Eye (tissue), 1 donor: ENCODE results near the gene LITAF.
A peak's percentile ranks its signal among the peaks of the same experiment; 100 is the strongest.
"Not testable (repeated sequence)": the region's sequence is repeated elsewhere in the genome, so short reads cannot be mapped to it uniquely, and the experiment has no call there.

ENCODE experiments used
- DNase-seq: peaks from one replicate; pipeline ENCODE4 v3.0.0-alpha.2; 2015

Gene LITAF

DNA sequence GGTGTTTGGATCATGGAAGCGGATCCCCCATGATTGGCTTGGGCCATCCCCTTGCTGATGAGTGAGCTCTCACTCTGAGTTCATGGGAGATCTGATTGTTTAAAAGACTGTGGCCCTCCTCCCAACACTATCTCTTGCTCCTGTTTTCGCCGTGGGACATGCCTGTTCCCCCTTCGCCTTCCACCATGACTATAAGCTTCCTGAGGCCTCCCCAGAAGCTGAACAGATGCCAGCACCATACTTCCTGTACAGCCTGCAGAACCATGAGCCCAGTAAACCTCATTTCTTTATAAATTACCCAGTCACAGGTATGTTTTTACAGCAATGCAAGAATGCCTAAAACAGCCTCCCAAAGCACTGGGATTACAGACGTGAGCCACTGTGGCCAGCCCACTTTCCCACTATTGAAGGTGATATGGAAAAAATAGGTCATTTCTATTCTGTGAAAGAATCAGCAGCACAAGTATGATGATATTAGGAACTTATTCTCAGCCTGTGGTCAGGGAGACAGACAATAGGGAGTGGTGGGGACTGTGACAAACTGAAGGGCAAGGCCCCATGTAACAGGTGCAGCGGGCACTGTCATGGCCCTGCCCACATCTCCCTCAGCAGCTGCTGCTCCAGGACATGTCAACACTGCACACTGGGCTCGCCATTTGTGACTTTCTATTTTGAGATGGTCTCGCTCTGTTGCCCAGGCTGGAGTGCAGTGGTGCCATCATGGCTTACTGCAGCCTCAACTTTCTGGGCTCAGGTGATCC lies 33.7 kb upstream of the LITAF start:
- no peak for DNase-seq

DNA sequence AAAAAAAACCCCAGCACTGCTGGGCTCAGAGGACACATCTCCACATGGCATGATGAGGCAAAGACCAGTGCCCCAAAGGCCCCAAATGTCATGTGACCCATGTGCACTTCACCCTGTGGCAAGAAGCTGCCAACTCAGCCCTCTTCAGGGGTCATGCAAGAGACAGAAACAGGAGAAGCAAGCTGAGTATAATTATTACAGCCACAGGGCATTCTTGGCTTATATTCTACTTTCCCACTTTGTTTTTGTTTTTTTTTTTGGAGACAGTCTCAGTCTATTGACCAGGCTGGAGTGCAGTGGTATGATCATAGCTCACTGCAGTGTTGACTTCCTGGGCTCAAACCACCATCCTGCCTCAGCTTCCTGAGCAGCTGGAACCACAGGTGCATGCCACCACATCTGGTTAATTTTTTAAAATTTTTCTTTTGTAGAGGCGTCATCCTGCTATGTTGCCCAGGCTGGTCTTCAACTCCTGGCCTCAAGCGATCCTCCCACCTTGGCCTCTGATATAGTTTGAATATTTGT lies 32.7 kb upstream of the LITAF start:
- DNase-seq: no peak

- DNase-seq: no peak
Observed at GRCh38 chr16:11618107-11618717, 31.5 kb upstream of the LITAF start.

- DNase-seq: no peak
Observed at GRCh38 chr16:11615748-11616447, 29.2 kb upstream of the LITAF start.

DNA sequence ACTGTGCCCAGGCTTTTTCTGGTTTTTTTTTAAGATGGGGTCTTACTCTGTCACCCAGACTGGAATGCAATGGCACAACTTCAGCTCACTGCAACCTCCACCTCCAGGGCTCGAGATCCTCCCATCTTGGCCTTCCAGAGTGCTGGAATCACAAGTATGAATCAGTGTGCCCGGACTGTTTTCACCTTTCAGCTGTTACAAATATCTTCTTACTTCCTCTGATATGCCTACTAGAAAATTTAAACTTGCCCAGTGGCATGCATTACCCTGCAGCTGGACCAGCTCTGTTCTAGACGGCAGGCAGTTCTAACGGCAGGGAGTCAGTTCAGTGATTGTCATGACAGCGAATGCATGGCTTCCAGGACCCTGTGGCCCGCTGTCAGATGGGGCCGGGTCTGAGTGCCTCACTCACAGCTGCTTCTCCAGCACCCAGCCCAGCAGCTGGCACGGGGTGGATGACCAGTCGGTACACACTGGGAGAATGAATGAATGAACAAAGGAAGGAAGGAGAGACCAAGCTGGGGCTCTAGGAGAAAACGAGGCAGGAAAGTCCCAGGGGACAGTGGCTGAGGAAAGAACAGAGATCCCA lies 28.0 kb upstream of the LITAF start:
- no peak for DNase-seq

DNA sequence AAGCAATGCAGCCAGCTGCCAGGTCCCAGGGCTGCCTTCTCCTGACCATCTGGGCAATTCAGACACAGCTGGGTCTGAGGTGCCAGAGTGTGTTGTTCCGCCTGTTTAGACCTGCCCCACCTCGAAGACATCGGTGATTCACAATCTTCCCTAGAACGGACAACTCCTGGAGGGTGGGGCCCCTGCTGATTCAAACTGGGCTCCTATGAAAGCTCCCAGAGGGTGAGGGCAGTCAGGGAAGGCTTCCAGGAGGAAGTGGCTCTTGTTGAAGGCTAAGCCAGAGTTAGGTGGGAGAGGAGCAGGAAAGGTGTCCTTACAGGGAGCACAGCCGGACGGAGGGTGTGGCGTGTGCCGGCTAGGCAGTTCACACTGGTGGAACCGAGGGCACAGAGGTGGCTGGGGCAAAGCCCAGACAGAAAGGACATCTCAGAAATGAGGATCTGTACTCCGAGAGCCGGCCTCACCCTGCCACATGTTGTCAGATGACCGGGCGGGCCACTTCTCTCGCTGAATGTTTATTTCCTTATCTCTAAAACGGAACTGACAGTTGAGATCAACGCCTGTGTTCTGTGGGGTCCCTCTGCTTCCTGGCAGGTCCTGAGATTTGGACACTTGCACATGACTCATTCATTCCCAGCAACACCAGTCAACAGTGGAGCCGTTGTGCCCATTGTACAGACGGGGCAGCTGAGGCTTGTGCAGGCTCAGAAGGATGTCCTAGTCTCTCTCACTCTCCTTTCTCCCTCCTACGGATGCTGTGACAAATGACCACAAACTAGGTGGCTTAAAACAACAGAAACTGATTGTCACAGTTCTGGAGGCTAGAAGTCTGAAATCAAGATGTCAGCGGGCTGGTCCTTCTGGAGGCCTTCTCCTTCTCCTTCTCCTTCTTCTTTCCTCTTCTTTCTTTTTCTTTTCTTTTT lies 26.9 kb upstream of the LITAF start:
- DNase-seq: no peak

- DNase-seq: no peak
Observed at GRCh38 chr16:11612665-11613025, 25.9 kb upstream of the LITAF start.

GRCh38 chr16:11611871-11612664 lies 25.3 kb upstream of the LITAF start:
- no peak for DNase-seq

GRCh38 chr16:11610580-11610979 lies 23.9 kb upstream of the LITAF start:
- DNase-seq: no peak

DNA sequence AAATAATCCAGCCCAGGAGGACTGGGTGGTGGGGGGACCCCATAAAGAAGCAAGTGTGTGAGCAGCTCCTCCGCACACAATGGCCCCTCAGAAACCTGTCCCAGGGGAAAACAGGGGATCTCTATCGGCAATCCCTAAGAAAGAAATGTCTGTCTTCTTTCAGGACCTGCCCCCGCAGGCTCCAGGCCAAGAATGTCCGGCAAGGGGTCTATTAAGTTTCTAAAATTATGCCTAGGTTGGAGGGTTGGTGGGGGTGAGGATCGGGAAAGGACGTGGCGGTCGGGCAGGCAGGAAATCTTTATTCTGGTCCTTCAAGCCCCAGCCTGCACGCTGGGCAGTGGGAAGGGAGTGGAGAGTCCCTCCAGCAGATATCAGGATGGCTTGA lies 23.4 kb upstream of the LITAF start:
- no peak for DNase-seq

DNA sequence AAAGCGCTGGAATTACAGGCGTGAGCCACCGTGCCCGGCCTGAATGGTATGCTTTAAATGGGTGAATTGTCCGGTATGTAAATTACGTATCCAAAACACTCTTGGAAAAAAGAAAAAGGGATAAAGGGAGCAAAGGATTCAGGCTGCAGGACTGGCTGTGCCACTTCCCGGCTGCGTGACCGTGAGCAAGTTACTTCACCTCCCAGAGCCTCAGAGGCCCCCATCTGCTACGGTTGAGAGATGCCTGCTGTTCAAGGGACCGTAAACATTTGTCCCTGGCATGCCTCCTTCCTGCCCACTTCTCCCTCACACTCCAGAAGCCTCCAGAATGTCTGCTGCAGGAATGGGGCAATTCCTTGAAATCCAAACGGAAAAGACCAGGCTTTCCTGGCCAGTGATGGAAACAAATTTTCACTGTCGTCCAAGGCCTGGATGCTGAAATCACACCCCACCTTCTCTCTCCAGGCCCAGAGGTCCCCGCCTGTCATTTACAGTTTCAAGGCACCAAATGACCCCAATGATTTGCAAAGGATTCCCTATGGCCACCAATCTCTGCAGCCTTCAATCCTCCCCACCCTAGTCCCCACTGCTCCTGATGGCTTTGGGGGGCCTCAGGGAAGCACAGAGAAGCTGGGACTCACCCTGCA lies 22.9 kb upstream of the LITAF start:
- peak; percentile 86 for DNase-seq

- DNase-seq: no peak
Observed at GRCh38 chr16:11605891-11606290, 19.2 kb upstream of the LITAF start.

GRCh38 chr16:11605564-11605886 lies 18.8 kb upstream of the LITAF start:
- no peak for DNase-seq

- no peak for DNase-seq
Observed at GRCh38 chr16:11604783-11605563, 18.3 kb upstream of the LITAF start.

DNA sequence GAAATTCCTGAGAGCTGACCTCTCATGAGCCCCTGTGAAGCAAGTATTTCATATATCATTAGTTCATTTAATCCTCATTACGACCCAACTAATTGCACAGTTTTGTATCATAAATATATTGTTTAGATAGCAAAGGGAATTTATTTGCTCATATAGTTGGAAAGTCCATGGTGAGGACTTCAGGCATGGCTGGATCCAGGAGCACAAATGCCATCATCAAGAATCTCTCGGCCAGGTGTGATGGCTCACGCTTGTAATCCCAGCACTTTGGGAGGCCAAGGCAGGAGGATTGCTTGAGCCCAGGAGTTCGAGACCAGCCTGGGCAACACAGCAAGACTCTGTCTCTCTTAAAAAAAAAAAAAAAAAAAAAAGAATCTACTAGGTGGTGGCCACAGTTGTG lies 17.6 kb upstream of the LITAF start:
- not testable (repeated sequence) for DNase-seq

GRCh38 chr16:11603331-11603750 lies 16.6 kb upstream of the LITAF start:
- DNase-seq: peak; percentile 73

DNA sequence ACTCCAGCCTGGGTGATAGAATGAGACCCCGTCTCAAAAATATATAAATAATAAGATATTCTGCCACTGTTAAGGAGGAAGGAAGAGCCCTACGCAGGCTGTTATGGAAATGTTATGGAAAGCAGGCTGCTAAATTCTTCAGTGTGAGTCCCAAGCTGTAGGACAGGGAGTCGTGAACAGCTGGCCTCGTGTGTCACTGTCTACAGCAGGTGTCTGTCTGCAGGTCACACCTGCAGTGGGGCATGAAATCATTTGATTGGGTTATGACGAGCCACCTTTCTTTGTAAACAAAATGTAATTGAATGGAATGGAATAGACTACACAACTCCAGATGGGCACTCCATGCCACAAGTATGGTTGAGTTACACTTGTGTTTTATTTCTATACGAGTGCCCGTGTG lies 15.6 kb upstream of the LITAF start:
- no peak for DNase-seq

DNA sequence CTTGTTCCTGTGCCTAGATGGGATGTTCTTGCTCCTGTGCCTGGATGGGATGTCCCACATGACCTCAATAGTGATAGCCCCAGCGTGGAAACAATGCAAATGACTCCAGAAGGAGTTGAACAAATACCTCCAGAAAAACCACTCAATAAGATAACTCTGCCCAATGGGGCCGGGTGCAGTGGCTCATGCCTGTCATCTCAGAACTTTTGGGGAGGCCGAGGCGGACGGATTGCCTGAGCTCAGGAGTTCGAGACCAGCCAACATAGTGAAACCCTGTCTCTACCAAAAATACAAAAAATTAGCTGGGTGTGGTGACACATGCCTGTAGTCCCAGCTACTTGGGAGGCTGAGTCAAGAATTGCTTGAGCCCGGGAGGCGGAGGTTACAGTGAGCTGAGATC lies 15.2 kb upstream of the LITAF start:
- DNase-seq: no peak

GRCh38 chr16:11601425-11601824 lies 14.7 kb upstream of the LITAF start:
- no peak for DNase-seq

GRCh38 chr16:11599579-11599978 lies 12.9 kb upstream of the LITAF start:
- DNase-seq: no peak
